ENCODE measurements around the gene CRTAC1.

DNA sequence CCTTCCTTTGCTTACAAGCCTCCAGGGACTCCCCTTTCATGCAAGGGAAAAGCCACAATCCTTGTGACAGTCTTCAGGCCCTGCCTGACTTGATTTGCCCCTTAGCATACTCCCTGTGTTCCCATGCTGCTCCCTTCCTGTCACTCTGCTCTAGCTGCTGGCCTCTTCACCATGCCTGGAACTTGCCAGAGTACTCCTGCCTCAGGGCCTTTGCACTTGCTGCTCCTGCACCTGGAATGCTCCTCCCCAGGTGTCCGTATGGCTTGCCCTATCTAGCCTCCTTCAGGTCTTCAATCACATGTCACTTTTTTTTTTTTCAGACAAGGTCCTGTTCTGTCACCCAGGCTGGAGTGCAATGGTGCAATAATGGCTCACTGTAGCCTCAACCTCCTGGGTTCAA, 203.5 kb downstream of the CRTAC1 start:
- TF ChIP-seq POLR2AphosphoS5 (IDR thresholded peaks at IDR 0.05; ENCODE audit: borderline replicate concordance, low read depth, low read length) (no peak), EZH2 (IDR thresholded peaks at IDR 0.05) (no peak), FOXP2 (optimal IDR thresholded peaks at IDR 0.05; ENCODE audit: control extremely low read depth, extremely low read length, insufficient read depth) (no peak)

All from SK-N-MC (cell line).